ENCODE data around the gene ZNF343.

GRCh38 chr20:2515203-2515602, 6.5 kb upstream of the ZNF343 start:
- TF ChIP-seq MAFK (IDR thresholded peaks at IDR 0.05; ENCODE audit: low read depth, low read length) (peak; percentile 78), BHLHE40 (IDR thresholded peaks at IDR 0.05; ENCODE audit: low read depth, low read length) (no peak), CTCF (conservative IDR thresholded peaks at IDR 0.05; ENCODE audit: low read depth, low read length) (no peak), RAD21 (IDR thresholded peaks at IDR 0.05; ENCODE audit: low read length) (no peak)

Measured in IMR-90 (cell line).